IPS-18c (cell line): ENCODE data around the gene SYDE2.
"Not testable (repeated sequence)": the region's sequence is repeated elsewhere in the genome, so short reads cannot be mapped to it uniquely, and the experiment has no call there.

Source experiments
- H3K4me3 ChIP-seq: 2 replicates; pipeline ENCODE4 v1.7.0; 2013; ENCODE audit warnings: low read depth, mild to moderate bottlenecking, low read length, moderate library complexity; ENCODE audit not compliant: insufficient read depth
- H3K9me3 ChIP-seq: one replicate; pipeline ENCODE4 v1.6.1; 2013; ENCODE audit warnings: mild to moderate bottlenecking, low read length, moderate library complexity; ENCODE audit not compliant: control insufficient read depth, insufficient read depth

Gene SYDE2

DNA sequence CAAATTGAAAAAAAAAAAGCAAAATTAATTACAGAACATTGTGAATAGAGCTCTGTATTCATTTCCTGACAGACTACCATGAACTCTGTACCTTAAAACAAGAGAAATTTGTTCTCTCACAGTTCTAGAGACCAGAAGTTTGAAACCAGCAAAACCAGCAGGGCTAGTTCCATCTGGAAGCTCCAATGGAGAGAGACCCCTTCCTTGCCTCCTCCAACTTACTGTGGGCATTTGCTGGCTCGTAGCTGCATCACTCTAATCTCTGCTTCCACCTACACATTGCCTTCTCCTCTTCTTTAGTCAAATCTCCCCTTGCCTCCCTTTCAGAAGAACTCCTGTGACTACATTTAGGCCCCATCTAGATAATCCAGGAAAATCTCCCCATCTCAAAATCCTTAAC is 56.5 kb downstream of the SYDE2 start:
- no peak overlapping the region for H3K4me3 ChIP-seq
- no peaks in the 10 kb centered on the region for H3K9me3 ChIP-seq

DNA sequence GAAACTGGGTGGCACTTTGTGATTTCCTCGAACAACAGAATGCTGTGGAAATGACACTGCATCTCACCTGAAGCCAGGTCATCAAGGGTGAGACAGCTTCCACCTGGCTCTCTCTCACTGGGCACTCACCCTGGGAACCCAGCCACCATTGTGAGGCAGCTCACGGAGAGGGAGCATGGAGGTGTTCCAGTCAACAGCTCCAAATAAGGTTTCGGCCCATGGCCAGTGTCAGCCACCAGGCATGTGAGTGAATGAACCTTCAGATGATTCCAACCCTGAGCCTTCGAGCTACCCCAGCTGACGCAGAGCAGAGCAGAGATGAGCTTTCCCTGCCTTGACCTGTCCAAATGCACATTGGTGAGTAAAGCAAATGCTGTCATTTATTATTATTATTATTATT is 58.1 kb downstream of the SYDE2 start:
- Histone ChIP-seq H3K9me3 (no peaks in the 10 kb centered on the region), H3K4me3 (no peak overlapping the region)

DNA sequence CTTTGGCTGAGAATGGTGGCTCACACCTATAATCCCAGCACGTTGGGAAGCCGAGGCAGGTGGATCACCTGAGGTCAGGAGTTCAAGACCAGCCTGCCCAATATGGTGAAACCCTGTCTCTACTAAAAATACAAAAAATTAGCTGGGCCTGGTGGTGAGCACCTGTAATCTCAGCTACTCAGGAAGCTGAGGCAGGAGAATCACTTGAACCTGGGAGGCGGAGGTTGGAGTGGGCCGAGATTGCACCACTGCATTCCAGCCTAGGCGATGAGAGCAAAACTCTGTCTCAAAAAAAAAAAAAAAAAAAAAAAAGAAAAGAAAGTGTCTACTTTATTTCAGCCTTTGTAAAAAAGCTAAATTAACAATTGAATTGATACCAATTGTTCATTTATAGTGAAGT is 62.4 kb downstream of the SYDE2 start:
- H3K9me3 ChIP-seq, H3K4me3 ChIP-seq: not testable (repeated sequence)

DNA sequence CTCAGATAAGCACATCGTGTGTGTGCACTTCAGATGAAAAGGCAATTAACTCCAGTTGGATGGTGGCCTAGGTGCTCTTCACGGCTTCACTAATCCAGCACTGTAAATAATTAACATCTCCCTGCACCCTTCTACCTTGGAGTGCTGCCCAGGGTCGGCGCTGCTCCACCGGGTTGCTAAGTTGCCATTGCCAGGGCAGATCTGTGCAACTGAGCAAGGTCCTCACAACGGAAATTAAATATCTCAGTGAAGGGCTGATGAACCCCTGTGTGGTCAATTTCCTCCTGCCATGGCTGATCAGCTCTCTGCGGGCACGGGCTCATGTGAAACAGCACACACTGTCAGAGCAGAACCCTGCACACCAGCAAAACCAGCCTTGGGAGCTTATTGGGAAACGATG is 63.2 kb downstream of the SYDE2 start:
- H3K4me3 ChIP-seq, result no peak overlapping the region
- no peaks in the 10 kb centered on the region for H3K9me3 ChIP-seq

DNA sequence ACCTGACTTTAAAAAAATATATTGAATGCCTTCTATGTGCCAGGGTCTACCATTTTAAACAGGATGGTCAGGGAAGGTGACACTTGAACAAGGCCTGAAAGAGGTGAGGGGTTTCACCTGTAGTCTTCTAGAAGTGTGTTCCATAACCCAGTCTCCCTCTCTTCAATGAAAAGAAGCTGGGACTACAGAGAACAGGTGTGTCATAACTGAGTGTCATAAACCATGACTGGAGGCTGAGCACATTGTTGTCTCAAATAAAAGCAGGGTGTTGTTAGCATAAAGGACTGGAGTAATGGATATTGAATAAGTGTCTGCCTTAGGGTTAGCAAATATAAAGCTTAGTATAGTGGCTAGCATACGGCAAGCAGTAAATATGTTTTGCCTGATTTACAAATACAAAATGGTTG is 65.4 kb downstream of the SYDE2 start:
- Histone ChIP-seq H3K9me3 (no peaks in the 10 kb centered on the region), H3K4me3 (no peak overlapping the region)

DNA sequence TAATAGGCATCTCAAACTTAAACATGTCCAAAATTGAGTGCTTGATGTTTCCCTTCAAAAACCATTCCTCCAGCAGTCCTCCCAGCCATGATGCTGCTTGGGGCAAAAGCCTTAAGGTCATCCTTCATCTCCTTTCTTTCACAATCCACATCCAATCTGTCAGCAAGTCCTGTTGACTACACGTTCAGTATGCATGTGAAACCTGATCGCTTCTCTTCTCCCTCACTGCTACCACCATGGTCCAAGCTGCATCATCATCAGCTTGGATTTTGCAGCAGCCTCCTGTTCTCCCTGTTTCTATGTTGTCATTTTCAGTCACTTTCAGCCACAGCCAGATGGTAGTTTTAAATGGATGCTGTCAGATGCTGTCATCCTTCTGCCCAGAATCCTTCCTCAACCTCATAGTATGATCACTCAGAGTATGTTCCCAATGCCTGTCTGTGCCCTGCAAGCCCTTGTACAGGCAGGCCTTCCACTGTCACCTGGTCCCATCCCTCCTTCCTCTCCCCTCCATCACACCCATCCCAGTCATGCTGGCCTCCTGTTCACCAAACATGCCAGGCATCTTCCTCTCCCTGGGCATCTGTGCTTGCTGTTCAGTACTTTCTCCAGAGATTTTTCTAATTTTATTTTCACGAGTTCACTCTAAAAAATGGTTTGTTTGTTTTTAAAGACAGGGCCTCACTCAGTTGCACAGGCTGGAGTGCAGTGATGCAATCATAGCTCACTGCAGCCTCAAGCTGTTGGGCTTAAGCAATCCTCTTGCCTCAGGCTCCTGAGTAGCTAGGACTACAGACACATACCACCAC is 66.0 kb downstream of the SYDE2 start:
- no peaks in the 10 kb centered on the region for H3K9me3 ChIP-seq
- no peak overlapping the region for H3K4me3 ChIP-seq

DNA sequence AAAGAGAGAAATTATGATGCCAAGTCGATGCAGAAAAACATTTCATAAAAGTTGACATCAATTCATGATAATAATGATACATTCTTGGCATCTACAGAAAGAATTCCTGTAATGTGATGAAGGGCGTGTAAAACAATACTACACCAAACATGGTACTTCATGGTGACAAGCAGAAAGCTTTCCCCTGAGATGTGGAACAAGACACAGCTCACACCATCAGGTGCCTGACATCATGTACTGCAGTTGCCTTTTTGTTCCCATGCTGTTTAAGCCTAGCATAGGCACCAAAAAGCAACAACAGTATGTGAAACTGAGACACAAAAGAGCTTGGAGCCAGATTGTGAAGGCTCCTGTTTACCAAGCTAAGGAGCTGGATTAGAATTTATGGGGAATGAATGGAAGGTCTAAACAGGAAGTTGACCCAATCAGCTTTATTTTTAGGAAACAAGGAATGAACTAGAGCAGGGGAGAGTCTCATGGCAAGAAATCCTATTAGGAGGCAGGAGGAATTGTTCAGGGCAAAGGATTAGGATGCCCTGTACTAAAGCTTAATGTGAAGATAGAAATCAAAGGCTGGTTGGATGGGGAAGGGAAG is 67.2 kb downstream of the SYDE2 start:
- Histone ChIP-seq H3K4me3 (no peak overlapping the region), H3K9me3 (no peaks in the 10 kb centered on the region)

DNA sequence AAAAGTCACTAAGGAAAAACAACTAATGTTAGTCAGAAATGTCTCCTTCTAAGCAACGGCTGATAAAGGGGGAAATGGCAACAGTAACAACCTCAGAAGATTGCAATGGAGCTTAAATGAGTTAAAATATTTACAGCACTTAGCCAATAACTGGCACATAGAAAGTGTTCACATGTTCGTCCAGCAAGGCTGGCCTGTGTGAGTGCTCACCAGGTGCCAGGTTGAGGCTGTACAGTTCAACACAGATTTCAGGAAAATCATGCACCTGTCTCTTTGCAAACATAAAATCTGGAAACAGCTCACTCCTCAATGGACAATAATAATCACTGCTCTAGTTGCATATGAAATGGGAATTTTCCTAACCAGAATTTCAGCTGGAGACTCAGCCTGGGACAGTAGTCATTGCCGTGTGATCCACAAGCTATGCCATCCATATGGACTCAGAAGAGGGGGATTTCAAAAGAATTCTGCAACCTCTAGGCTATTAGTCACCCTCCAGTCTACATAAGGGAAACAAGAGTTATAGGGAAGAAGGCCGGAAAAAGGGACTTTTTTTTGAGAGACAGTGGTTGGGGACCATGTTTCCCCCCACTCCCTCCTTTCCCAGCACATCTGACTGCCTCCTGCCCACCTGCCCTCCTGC is 68.6 kb downstream of the SYDE2 start:
- no peak overlapping the region for H3K4me3 ChIP-seq

DNA sequence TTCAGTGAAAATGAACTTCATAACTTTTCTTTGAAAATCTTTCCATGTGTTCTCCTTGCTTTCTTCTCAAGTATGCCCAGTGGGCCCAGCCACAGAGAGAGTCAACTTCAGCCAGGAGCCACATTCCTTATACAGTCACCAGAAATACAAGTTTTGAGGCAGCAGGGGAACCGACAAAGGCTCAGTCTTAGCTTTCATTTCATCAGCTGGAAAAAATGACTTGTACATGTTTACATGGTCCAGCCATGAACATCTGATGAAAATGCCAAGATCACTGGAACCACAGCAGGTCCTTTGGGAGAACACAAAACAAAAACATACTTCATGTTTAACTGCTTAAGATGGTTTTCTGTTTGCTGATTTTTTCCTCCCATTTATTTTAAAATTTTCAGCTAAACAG is 72.5 kb downstream of the SYDE2 start:
- no peaks in the 10 kb centered on the region for H3K9me3 ChIP-seq
- H3K4me3 ChIP-seq, result no peak overlapping the region

More for the DNA sequence above, 68.6 kb downstream of the SYDE2 start:
- no peaks in the 10 kb centered on the region for H3K9me3 ChIP-seq

DNA sequence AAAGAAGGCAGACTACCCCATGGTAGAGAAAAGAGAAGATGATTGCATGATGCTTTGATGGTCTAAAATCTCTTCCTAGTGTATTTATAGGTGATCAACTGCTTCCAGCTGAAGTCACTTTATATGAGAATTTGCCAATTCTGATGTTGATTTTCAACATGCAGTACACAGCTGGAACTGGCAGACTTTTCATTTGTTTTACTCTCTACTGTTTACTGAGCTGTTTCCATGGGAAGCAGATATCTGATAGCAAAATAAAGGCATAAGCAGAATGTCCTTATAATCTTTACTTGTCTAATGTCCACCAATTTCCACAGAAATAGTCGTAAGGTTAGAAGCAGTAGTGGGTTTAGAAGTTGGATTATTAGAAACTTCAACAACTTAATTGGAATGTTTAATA is 74.9 kb downstream of the SYDE2 start:
- Histone ChIP-seq H3K9me3 (no peaks in the 10 kb centered on the region), H3K4me3 (no peak overlapping the region)

DNA sequence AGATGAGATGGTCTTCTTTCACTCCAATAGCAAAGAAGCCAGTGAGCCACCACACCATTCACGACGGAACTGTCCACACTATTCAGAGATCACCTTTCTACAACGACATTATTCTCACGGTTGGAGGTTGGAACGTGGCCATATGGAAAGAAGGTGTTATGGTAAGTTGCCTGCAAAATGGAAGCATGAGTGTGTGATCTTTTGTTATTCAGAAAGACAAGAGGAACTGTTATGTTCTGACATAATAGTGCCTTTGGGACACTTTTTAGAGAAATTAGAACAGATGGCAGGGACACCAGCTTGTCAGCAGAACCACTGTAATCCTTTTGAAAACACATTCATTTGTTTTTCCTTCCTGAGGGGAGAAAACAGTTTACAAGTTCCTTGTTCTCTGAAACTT is 76.7 kb downstream of the SYDE2 start:
- H3K4me3 ChIP-seq, result no peak overlapping the region
- H3K9me3 ChIP-seq, result no peaks in the 10 kb centered on the region

DNA sequence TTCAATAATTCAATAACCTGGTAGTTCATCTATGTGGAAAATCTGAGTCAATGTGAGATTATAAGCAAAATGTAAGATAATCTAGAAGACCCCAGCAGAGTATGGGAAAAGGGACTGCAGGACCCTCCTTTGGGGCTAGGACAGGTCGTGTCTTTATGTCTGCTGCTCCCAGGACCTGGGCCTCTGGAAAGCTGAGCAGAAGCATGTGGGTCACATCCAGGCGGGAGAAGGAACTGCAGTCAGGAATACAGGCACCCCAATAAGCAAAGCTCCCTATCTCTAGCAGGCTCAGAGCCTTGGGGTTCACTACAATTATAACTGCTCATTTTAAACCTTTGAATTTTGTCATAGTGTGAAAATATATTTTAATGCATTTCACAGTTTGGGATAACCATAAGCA is 78.6 kb downstream of the SYDE2 start:
- no peaks in the 10 kb centered on the region for H3K9me3 ChIP-seq

DNA sequence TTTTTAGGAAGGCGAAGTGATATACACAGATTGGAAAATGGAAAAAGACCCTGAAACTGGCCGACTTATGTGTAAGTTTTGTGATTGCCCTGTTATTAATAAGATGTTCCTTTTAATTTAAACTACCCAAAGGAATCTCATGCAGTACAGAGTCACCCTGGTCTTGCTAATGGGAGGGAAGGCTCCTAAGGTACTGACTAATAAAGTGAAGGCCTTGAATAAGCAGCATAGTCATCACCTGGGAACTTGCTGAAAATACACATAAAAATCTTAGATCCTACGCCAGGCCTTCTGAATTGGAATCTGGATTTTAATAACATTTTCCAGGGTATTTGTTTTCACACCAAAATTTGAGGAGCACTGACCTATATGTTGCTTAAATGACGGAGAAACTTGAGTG is 79.1 kb downstream of the SYDE2 start:
- Histone ChIP-seq H3K4me3 (no peak overlapping the region), H3K9me3 (no peaks in the 10 kb centered on the region)

More for the DNA sequence above, 78.6 kb downstream of the SYDE2 start:
- no peak overlapping the region for H3K4me3 ChIP-seq

DNA sequence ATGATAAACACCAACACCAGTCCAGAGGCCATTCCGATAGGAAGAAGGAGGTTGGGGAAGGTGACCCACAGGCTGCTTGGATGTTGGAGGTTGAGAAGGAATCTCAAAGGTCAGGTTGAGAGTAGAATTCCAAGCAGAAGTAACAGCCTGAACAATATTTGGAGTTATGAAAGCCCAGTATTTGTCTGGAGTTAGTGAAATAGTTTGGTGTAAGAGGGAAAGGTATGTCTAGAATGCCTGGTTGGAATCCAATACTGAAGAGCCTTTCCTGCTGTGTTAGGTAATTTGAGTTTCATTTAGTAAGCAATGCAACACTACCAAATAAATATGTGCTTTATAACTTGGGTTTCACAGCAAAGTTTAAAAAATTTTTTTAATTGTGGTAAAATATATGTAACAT is 82.1 kb downstream of the SYDE2 start:
- no peaks in the 10 kb centered on the region for H3K9me3 ChIP-seq
- no peak overlapping the region for H3K4me3 ChIP-seq

DNA sequence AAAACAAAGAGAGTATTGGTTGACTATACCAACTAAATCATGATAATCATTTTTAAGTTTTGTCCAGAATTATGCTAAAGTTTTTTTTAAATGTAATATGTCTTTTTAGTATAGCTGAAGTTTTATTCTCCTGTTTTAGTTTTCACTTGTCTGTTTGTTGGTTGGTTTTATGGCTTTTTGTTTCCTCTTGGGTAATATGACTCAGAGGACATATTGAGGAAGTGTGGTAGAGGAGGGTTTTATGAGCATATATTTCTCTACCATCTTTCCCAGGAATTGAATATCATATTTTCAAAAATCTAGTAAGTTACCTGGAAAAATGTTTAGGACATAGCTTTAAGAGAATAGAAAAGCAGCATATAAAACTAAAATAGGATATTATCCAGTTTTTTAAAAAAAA is 84.0 kb downstream of the SYDE2 start:
- H3K9me3 ChIP-seq, result no peaks in the 10 kb centered on the region
- H3K4me3 ChIP-seq, result no peak overlapping the region

DNA sequence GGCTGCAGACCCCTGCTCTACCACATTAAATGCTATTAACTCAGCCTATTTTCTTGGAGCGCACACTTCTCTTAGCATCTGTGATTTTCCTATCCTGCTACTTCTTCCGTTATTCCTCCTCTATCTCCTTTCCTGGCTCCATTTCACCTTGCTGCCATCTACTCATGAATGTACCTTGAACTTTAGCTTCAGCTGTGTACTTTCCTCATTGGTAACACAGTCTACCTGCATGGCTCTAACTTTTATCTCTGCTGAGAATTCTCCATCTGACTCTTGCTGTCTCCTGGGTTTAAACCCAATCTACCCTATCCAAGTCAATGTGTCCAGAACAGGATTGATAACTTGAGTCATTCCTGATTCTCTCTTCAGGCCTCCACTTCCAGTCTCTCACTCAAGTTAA is 84.9 kb downstream of the SYDE2 start:
- no peaks in the 10 kb centered on the region for H3K9me3 ChIP-seq

DNA sequence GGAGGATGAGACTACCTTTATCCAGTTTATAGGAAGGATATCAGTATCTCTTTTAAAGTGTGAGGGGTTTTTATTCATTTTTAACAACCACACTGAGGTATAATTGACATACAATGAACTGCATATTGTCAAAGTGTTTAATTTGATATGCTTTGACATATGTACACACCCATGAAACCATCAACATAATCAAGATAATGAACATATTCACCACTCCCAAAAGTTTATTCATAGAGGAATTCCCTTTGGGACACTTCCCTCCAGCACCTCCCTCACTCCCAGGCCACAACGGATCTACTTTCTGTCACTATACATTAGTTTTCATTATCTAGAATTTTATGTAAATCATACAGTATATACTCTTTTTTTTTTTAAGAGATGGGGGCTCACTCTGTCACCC is 89.1 kb downstream of the SYDE2 start:
- H3K9me3 ChIP-seq, result no peaks in the 10 kb centered on the region
- no peak overlapping the region for H3K4me3 ChIP-seq

More for the DNA sequence above, 84.9 kb downstream of the SYDE2 start:
- H3K4me3 ChIP-seq, result no peak overlapping the region

DNA sequence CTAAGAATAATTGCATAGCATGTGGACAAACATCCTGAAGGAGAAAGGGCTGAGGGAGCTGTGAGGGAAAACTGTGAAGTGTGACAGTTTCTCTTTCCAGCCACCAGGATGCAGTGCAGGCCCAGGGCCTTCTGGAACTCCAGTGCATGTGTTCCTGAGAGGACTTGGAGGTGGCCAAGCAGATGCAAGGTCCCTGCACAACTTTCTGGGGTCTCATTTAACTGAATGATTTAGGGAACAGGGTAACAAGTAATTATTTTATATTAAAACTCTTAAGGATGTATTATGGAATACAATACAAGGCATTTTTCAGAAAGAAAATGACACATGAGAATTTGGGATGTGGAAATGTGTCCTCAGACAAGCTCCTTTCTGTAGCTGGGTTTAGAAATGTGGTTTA is 91.3 kb downstream of the SYDE2 start:
- Histone ChIP-seq H3K4me3 (no peak overlapping the region), H3K9me3 (no peaks in the 10 kb centered on the region)
